ENCODE data around the gene CDC23. TPM values are rescaled to one million over a fixed set of nuclear protein-coding genes. Genes with fewer than 3 reads are reported as not detected.

The CDC23 gene
- total RNA-seq, 1 donor from 2014 or later = 19.3 TPM

DNA sequence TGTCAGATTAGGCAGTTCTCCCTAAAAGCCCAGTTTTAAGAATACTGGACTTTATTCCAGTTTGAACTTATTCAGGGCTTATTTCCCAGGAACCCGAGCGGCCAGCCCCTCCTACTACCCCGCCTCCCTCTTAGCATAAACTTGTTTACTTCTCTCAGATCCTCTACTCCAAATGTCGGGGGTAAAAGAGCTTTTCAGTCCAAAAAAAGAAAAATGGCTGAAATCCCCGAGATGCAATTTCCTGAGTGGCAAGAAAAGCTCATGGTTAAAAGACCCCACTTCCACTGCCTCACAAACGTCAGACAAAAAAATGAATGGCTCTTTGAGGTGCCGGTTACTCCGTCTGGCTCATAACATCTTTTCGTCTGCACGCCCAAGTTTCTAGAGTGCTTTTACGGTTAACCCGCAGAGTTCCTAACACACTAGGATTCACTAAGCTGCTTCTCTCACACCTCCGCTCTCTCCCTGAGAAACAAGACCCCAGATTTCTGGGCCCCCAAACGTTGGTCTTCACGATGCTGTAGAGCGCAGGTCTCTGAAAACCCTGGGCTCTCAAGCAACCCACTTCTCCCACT, 35.1 kb downstream of the CDC23 start:
- DNase-seq (no peak), ATAC-seq (peak; percentile 40)
- peaks cover 37% of the 10 kb centered on the region for H3K36me3 ChIP-seq
- TF ChIP-seq, protein P1, sequence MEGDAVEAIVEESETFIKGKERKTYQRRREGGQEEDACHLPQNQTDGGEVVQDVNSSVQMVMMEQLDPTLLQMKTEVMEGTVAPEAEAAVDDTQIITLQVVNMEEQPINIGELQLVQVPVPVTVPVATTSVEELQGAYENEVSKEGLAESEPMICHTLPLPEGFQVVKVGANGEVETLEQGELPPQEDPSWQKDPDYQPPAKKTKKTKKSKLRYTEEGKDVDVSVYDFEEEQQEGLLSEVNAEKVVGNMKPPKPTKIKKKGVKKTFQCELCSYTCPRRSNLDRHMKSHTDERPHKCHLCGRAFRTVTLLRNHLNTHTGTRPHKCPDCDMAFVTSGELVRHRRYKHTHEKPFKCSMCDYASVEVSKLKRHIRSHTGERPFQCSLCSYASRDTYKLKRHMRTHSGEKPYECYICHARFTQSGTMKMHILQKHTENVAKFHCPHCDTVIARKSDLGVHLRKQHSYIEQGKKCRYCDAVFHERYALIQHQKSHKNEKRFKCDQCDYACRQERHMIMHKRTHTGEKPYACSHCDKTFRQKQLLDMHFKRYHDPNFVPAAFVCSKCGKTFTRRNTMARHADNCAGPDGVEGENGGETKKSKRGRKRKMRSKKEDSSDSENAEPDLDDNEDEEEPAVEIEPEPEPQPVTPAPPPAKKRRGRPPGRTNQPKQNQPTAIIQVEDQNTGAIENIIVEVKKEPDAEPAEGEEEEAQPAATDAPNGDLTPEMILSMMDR (IDR thresholded peaks at IDR 0.05) = no peak
- H3K27ac ChIP-seq = peak overlapping the region; percentile 69
- no peaks in the 10 kb centered on the region for H3K9me3 ChIP-seq
- intact Hi-C loops (cut with DNase I) = no loop called here
- peak overlapping the region; percentile 67 for H3K4me3 ChIP-seq
- no peaks in the 10 kb centered on the region for H3K27me3 ChIP-seq
- H3K4me1 ChIP-seq = peaks cover 16% of the 10 kb centered on the region

DNA sequence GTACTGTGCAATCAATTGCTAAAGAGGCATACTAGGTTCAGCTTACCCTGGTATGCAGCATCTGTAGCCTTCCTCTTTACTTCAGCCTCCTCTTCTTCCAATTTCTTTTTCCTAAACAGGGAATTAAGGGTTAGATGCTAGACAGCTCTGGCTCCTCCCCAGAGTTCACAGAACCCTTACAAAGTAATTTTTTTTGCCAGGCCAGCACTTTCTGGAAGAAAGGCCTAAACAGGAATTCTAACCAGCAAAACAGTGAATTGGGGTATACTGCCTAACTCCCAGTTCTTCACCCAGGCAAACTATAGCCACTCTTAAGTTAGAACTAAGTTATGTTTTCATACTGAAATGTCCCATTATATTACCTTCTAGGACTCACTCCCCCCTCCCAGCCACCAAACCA, 42.8 kb downstream of the CDC23 start:
- no peak for ATAC-seq
- TF ChIP-seq, protein P1 (IDR thresholded peaks at IDR 0.05) = no peak
- Histone ChIP-seq H3K27ac (no peak overlapping the region), H3K36me3 (peaks cover 97% of the 10 kb centered on the region), H3K27me3 (no peaks in the 10 kb centered on the region), H3K9me3 (no peaks in the 10 kb centered on the region), H3K4me3 (no peak overlapping the region), H3K4me1 (no peaks in the 10 kb centered on the region)
- intact Hi-C loops (cut with DNase I) = no loop called here
- no peak for DNase-seq

DNA sequence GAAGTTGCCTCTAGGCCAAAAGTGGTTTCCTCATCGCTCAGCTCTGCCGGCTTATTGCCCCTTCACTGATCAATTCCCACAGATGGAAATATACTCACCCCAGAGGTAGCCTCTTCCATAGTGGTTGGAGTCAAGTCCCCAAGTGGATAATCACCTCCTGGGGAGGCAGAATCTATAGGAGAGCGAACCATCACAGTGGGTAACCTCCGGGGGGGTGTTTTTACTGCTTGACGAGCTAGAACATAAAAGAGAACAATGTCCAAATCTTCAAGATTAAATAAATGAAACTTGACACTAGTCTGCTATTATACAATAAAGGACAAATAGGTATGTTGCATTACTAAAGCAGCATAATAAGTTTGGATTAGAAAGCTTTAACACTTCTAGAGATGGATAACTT, 44.0 kb downstream of the CDC23 start:
- TF ChIP-seq, protein P1 (IDR thresholded peaks at IDR 0.05) = no peak
- intact Hi-C loops (cut with DNase I) = no loop called here
- peaks cover 97% of the 10 kb centered on the region for H3K36me3 ChIP-seq
- ATAC-seq = no peak
- DNase-seq = no peak
- no peak overlapping the region for H3K27ac ChIP-seq
- H3K4me3 ChIP-seq = no peak overlapping the region
- H3K27me3 ChIP-seq = no peaks in the 10 kb centered on the region
- H3K4me1 ChIP-seq = no peaks in the 10 kb centered on the region
- H3K9me3 ChIP-seq = no peaks in the 10 kb centered on the region

DNA sequence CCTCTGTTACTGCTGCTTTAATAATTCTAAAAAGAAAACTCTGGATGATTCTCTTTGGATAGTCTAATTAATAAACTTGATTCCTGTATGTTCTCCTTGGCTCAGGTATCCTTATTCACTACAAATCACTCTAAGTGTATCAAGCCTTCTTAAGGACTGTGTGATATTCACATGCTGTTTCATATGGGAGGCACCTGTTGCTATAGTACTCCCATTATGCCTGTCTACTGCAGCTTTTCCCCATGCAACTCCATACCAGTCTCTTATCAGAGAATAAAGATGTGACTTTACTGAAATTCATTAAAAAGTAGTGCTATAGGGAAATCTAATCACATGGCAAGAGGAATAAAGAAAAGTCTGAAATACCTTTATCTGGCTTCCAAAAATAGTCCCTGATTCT, 49.4 kb downstream of the CDC23 start:
- intact Hi-C loops (cut with DNase I) = no loop called here
- ATAC-seq (no peak), DNase-seq (no peak)
- TF ChIP-seq, protein P1 (IDR thresholded peaks at IDR 0.05) = no peak
- Histone ChIP-seq H3K4me1 (no peaks in the 10 kb centered on the region), H3K27ac (no peak overlapping the region), H3K4me3 (no peak overlapping the region), H3K36me3 (peaks cover 100% of the 10 kb centered on the region), H3K9me3 (no peaks in the 10 kb centered on the region), H3K27me3 (no peaks in the 10 kb centered on the region)

DNA sequence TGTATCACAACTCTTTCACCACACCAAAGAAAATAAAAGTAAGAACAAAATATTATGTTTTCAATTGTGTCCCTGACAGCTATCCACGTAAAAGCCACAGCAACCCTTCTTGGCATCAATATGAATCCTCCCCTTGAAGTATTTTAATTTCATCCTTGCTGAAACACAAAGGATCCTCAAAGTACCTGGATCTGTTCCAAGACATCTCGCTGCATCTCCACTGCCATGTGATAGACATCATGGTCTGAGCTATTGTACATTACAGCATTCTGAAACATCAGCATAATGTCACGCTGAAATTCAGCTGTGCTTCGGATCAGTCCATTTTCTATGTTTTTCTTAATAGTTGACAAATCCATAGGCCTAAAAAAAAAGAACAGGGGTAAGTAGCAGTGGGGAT, 52.4 kb downstream of the CDC23 start:
- Histone ChIP-seq H3K4me3 (no peak overlapping the region), H3K4me1 (no peaks in the 10 kb centered on the region), H3K27me3 (no peaks in the 10 kb centered on the region), H3K27ac (no peak overlapping the region), H3K9me3 (no peaks in the 10 kb centered on the region), H3K36me3 (peaks cover 95% of the 10 kb centered on the region)
- no peak for ATAC-seq
- DNase-seq = no peak
- TF ChIP-seq, protein P1 (IDR thresholded peaks at IDR 0.05) = no peak
- intact Hi-C loops (cut with DNase I) = no loop called here

DNA sequence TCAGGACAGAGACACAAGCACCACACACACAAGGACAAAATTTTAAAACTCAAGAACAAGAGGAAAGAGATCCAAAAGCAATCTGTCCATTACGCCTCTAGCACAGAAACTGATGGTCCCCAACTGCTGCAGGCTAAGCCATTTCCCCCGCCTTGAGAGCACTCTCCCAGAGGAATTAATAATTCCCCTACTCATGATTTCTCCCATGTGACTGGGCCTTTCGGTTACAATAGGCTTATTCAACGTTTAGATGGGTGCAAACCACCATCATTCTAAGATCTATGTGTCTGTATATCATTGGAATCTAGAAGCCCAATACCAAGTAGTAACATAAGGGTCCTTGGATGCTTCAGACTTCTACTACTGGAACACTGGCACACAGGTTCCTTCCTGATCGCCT, 53.5 kb downstream of the CDC23 start:
- no peak for ATAC-seq

More for the DNA sequence above, 53.5 kb downstream of the CDC23 start:
- peaks cover 85% of the 10 kb centered on the region for H3K36me3 ChIP-seq
- DNase-seq = no peak
- TF ChIP-seq, protein P1 (IDR thresholded peaks at IDR 0.05) = no peak
- no peak overlapping the region for H3K27ac ChIP-seq
- H3K27me3 ChIP-seq = no peaks in the 10 kb centered on the region
- H3K9me3 ChIP-seq = no peaks in the 10 kb centered on the region
- no peak overlapping the region for H3K4me3 ChIP-seq
- intact Hi-C loops (cut with DNase I) = no loop called here
- H3K4me1 ChIP-seq = no peaks in the 10 kb centered on the region
